NCI-H526 treated with DMSO at 0.1 percent for 48 hours (cell line): ENCODE data around the gene HNRNPUL1.
"Not testable (repeated sequence)": the region's sequence is repeated elsewhere in the genome, so short reads cannot be mapped to it uniquely, and the experiment has no call there.

Experiments used
- DNase-seq: peaks from one replicate; lab custom pipeline; 2025; lab: John Stamatoyannopoulos, UW

Gene HNRNPUL1

GRCh38 chr19:41325947-41326706 lies 62.0 kb downstream of the HNRNPUL1 start:
- no peak for DNase-seq

- no peak for DNase-seq
Measured at GRCh38 chr19:41327076-41327575, 63.0 kb downstream of the HNRNPUL1 start.

GRCh38 chr19:41327576-41328156 lies 63.5 kb downstream of the HNRNPUL1 start:
- DNase-seq, result no peak

GRCh38 chr19:41328157-41328841 lies 64.1 kb downstream of the HNRNPUL1 start:
- DNase-seq, result no peak

DNA sequence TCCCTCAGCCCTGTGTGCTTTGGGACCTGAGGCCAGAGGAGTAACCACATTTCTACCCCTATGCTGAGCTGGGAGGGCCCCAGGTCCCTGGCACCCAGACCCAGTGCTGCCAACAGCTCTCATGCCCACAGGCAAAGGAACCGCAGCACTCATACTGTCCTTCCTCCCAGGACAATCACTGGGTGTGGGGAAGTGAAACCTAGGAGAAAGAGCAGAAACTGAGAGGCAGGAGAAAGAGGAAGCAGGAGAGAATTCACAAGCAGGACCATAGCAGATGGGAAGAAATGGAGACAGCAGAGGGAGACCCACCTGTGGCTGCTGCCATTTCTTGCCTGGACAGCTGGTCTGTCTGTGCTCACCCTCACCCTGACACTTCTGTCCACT lies 64.7 kb downstream of the HNRNPUL1 start:
- no peak for DNase-seq

GRCh38 chr19:41330481-41330880 lies 66.3 kb downstream of the HNRNPUL1 start:
- DNase-seq, result no peak

DNA sequence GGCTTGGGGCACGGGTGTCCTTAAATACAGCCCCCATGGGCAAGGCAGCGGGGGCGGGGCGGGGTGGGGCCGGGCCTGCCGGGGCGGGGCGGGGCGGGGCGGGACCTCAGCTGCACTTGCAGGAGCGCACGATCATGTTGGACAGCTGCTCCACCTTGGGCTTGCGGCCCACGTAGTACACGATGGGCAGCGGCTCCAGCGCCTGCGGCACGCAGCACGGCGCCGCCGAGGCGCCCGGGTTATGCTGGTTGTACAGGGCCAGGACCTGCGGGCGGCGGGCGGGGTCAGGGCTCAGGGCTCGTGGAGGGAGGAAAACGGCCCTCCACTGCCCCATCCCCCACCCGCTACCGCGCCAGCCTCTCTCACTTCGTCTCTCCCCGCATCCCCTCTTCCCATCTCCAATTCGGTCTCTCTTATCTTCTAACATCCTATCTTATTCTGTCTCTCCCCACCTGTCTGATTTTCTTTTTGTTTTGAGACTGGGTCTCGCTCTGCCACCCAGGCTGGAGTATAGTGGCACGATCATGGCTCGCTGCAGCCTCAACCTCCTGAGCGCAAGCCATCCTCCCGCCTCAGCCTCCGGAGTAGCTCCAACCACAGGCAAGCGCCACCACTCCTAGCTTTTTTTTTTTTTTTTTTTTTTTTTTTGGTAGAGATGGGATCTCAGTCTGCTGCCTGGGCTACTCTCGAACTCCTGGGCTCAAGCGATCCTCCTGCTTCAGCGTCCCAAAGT lies 66.9 kb downstream of the HNRNPUL1 start:
- DNase-seq, result no peak

GRCh38 chr19:41332000-41332399 lies 67.8 kb downstream of the HNRNPUL1 start:
- DNase-seq, result no peak

DNA sequence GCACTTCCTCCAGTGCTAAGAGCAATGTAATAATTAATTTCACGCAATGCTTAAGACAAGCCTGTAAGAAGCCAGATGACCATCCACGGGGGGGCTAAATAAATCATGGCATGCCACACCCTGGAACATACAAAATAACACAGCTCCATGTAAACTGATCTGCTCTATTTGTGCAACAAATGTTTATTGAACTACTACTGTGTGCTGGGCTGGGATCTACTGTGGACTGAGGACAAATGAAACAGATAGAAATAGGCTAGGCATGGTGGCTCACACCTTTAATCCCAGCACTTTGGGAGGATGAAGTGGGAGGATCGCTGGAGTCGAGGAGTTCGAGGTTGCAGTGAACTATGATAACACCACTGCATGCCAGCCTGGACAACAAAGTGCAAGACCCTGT lies 68.3 kb downstream of the HNRNPUL1 start:
- DNase-seq, result no peak

GRCh38 chr19:41334793-41335192 lies 70.6 kb downstream of the HNRNPUL1 start:
- no peak for DNase-seq

DNA sequence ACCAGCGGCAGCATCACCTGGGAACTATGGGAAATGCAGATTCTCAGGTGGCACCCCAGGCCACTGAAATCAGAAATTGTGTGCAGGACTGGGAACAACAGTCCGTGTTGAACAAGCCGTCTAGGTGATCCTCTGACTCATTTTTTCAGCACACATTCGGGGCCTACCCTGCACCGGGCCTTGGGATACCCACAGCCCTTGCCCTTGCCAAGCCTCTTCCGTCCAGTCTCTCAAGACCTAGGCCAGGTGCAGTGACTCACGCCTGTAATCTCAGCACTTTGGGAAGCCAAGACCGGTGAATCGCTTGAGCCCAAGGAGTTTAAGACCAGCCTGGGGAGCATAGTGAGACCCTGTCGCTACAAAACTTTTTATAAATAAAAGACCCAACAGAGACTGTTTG lies 71.3 kb downstream of the HNRNPUL1 start:
- DNase-seq, result no peak

DNA sequence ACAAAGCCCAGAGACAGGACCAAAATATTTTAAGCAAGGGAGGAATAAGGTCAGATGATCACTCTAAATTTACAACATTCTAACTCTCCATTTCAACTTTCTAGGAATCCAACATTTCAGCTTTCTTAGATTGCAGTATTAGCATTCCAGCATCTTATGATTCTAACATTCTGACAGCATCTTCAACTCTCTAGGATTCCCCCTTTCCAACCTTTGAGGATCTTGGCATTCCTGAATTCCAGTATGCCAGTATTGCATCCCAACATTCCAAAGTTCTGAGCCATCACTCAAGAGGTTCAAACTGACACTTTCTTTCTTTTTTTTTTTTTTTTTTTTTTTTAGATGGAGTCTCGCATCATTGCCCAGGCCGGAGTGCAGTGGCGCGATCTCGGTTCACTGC lies 75.8 kb downstream of the HNRNPUL1 start:
- DNase-seq, result no peak

DNA sequence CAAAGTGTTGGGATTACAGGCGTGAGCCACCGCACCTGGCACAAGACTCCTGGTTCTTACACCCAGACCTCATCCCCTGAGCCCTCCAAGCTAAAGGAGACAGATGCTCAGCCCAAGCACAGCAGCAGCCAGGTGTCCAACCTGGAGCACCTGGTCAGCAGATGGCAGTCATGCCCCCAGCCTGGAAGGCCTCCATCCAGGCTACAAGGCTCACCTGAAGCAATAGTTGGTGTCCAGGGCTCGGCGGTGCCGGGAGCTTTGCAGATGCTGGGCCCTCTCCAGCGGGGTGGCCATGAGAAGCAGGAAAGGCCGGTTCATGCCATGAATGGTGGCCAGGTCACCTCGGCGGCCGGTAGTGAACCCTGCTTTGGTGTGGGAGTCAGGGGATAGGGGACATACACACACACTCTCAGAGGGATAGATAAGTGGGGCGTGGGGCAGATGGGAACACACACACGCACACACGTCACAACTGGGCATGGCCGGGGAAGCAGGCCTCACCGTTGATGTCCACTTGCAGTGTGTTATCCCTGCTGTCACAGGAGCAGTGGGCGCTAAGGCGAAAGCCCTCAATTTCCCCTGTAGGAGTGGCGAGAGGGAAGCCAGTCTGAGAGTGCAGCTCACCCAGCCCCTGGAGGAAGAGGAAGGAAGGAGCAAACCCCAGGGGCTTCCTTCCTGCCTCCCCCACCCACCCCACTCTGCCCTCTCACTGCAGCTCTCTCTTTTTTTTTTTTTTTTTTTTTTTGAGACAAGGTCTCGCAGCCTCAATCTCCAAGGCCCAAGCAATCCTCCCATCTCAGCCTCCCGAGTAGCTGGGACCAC lies 77.7 kb downstream of the HNRNPUL1 start:
- DNase-seq, result no peak

DNA sequence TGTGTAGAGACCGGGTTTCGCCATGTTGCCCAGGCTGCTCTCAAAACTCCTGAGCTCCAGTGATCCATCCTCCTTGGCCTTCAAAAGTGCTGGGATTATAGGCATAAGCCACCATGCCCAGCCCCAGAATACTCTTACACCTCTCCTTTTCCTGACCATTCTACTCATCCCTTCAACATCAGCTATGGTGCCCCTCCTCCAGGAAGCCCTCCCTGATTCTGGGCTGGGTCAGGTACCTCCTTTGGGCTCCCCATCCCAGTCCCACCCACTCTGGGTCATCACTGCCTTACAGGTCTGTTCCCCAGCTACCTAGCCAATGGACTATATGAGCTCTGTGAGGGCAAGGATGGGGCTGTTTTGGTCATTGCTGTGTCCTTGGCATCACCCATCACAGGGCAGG lies 80.0 kb downstream of the HNRNPUL1 start:
- DNase-seq, result no peak

DNA sequence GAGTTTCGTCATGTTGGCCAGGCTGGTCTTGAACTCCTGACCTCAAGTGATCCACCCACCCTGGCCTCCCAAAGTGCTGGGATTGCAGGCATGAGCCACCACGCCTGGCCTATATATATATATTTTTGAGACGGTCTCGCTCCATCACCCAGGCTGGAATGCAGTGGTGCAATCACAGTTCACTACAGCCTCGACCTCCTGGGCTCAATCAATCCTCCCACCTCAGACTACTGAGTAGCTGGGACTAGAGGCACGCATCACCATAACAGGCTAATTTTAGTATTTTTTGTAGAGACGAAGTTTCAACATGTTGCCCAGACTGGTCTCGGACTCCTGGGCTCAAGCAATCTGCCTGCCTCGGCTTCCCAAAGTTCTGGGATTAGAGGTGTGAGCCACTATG lies 82.7 kb downstream of the HNRNPUL1 start:
- not testable (repeated sequence) for DNase-seq

DNA sequence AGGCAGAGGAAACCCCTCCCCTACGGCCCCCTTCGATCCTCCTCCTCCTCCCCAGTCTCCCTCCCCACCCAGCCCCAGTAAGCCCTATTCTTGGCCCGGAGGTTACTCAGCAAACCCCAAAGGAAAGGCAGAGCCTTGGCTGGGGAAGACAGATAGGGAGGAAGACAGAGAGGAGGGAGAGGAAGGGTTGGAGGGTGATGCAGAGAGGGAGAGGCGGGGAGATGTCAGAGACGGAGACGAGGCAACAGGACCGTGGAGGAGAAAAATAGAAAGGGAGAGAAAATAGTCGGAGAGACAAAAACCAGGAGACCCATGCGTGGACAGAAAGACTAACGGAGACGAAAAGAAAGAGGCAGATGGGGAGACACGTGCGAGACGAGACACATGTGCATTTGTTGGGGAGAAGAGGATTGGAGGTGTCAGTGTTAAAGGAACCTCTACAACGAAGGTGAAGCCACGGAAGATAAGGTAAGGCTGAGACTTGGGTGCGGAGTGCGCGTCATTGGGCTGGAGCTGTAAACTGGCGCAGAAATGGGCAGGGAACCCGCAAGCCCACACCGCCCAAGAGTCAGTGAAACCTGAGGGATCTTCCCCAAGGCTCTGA lies 86.7 kb downstream of the HNRNPUL1 start:
- DNase-seq, result no peak

DNA sequence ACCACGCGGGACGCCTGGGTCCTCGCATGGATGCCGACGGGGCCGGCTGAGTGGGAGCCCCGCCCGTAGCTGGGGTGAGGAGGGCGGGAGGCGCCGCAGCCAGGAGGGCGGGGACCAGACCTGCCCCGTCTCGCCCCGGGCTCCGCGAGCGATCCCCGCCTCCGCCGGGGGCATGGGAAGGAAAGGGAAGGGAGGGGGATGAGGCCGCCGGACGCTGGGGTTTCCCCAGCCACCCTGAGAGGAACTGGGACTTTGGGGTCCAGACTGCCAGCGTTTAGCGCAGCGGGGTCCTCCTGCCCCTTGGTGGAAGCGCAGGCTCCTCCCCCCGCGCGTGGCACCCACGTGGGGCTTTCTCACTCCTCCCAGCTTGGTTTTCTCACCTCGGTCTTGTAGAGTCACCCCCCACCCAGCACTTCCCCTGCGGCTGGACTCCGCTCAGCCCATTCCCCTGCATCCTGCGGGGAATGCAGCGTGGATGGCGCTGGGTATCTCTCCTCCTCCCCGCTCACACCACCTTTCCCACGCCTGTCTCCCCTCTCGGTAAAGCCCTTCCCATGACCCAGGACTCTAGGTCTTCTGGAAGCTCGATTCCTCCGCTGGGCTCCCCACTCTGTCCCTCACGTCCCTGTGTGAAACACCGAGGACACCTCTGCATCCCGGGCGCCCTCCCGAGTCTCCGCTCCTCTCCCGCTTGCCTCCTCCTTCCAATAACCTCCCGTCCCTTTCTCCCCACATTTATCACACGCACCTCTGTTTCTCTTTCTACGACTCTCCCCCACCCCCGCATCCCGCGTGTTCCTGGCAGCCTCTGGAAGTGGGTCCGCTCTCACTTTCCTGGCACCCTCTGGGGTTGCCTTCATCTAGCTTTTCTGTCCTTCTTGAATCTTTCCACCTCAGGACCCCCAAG lies 87.4 kb downstream of the HNRNPUL1 start:
- DNase-seq, result no peak

GRCh38 chr19:41352279-41352608 lies 88.1 kb downstream of the HNRNPUL1 start:
- no peak for DNase-seq

- DNase-seq, result no peak
Measured at GRCh38 chr19:41352609-41353465, 88.7 kb downstream of the HNRNPUL1 start.
